HEK293 (cell line): ENCODE results near the gene LAT.

Experiments used
- CTCF ChIA-PET: fragments of 350-600 bp; formaldehyde crosslinking; extraction: SDS; loops from one replicate; lab custom pipeline; 2021; ENCODE audit warnings: antibody characterized with exemption; lab: Yijun Ruan, JAX
- POLR2A ChIA-PET: fragments of 300-600 bp; formaldehyde crosslinking; extraction: SDS; loops from one replicate; lab custom pipeline; 2020; ENCODE audit warnings: antibody characterized with exemption, inconsistent platforms; lab: Yijun Ruan, JAX
- H3K27ac ChIP-seq: fragments of 200-500 bp; sonication (Bioruptor generic); 2 replicates; pipeline ENCODE4 v1.5.1; 2014; ENCODE audit warnings: low read depth, low read length, control low read depth, inconsistent platforms; ENCODE audit errors: extremely low read depth
- H3K36me3 ChIP-seq, 2 experiments: fragments of 200-500 bp in 1 of 2; sonication (Bioruptor generic) in 1 of 2; 1 replicate in 1 of 2; 2 replicates in 1 of 2; pipeline ENCODE4 v1.5.1; 2014 to 2017; ENCODE audit warnings: inconsistent platforms in 2 of 2, low read length in 2 of 2; ENCODE audit not compliant: control insufficient read depth in 2 of 2, insufficient read depth in 1 of 2
- H3K4me1 ChIP-seq: fragments of 200-500 bp; sonication (Bioruptor generic); 2 replicates; pipeline ENCODE4 v1.5.1; 2014; ENCODE audit warnings: mild to moderate bottlenecking, low read length, inconsistent platforms; ENCODE audit not compliant: control insufficient read depth, insufficient read depth
- H3K4me3 ChIP-seq: 2 replicates; pipeline ENCODE4 v1.5.1; 2011; ENCODE audit warnings: low read depth, mild to moderate bottlenecking, control low read depth, low read length, moderate library complexity
- H3K9me3 ChIP-seq: fragments of 200-500 bp; sonication (Bioruptor generic); 2 replicates; pipeline ENCODE4 v1.5.1; 2014; ENCODE audit warnings: low read depth, low read length, inconsistent platforms; ENCODE audit not compliant: control insufficient read depth, insufficient read depth
- KLF17 ChIP-seq: fragments of 450-650 bp; formaldehyde crosslinking; IDR thresholded peaks from 2 replicates; pipeline ENCODE4 v1.5.1; 2016; ENCODE audit warnings: missing biosample characterization, missing genetic modification characterization
- PRDM1 ChIP-seq: fragments of 450-650 bp; formaldehyde crosslinking; IDR thresholded peaks from 2 replicates; pipeline ENCODE4; 2016; ENCODE audit warnings: missing biosample characterization, missing genetic modification characterization
- SCRT2 ChIP-seq: fragments of 450-650 bp; formaldehyde crosslinking; IDR thresholded peaks from 2 replicates; pipeline ENCODE4 v1.5.1; 2016; ENCODE audit warnings: missing biosample characterization, missing genetic modification characterization
- ZFP3 ChIP-seq: fragments of 450-650 bp; formaldehyde crosslinking; IDR thresholded peaks from 2 replicates; pipeline ENCODE4 v1.5.1; 2016; ENCODE audit warnings: low read depth, missing biosample characterization, missing genetic modification characterization
- ZNF140 ChIP-seq: fragments of 450-650 bp; formaldehyde crosslinking; IDR thresholded peaks from 2 replicates; pipeline ENCODE4 v1.5.1; 2016; ENCODE audit warnings: missing biosample characterization, missing genetic modification characterization
- ZNF175 ChIP-seq: fragments of 450-650 bp; formaldehyde crosslinking; IDR thresholded peaks from 2 replicates; pipeline ENCODE4 v1.5.1; 2016; ENCODE audit warnings: missing biosample characterization, missing genetic modification characterization
- ZNF23 ChIP-seq: fragments of 450-650 bp; formaldehyde crosslinking; IDR thresholded peaks from 2 replicates; pipeline ENCODE4 v1.5.1; 2016; ENCODE audit warnings: missing biosample characterization, missing genetic modification characterization, borderline replicate concordance
- ZNF366 ChIP-seq: fragments of 450-650 bp; formaldehyde crosslinking; conservative IDR thresholded peaks from 2 replicates; pipeline ENCODE4 v1.5.1; 2016; ENCODE audit warnings: missing biosample characterization, missing genetic modification characterization
- ZNF394 ChIP-seq: fragments of 450-650 bp; formaldehyde crosslinking; IDR thresholded peaks from 2 replicates; pipeline ENCODE4 v1.5.1; 2016; ENCODE audit warnings: missing biosample characterization, missing genetic modification characterization, mild to moderate bottlenecking, moderate library complexity, borderline replicate concordance
- ZNF398 ChIP-seq: fragments of 450-650 bp; formaldehyde crosslinking; IDR thresholded peaks from 2 replicates; pipeline ENCODE4 v1.5.1; 2017; ENCODE audit warnings: missing biosample characterization, missing genetic modification characterization
- ZNF549 ChIP-seq: fragments of 450-650 bp; IDR thresholded peaks from 2 replicates; pipeline ENCODE4 v1.5.1; 2018; ENCODE audit warnings: missing biosample characterization, missing genetic modification characterization, mild to moderate bottlenecking, inconsistent platforms, moderate library complexity
- ZNF555 ChIP-seq: fragments of 450-650 bp; formaldehyde crosslinking; conservative IDR thresholded peaks from 2 replicates; pipeline ENCODE4 v1.5.1; 2017; ENCODE audit warnings: missing biosample characterization, mild to moderate bottlenecking, missing genetic modification characterization, inconsistent platforms
- ZNF658 ChIP-seq: fragments of 450-650 bp; formaldehyde crosslinking; IDR thresholded peaks from 2 replicates; pipeline ENCODE4; 2016; ENCODE audit warnings: missing biosample characterization, missing genetic modification characterization
- ZNF747 ChIP-seq: fragments of 450-650 bp; formaldehyde crosslinking; IDR thresholded peaks from 2 replicates; pipeline ENCODE4 v1.5.1; 2016; ENCODE audit warnings: missing biosample characterization, missing genetic modification characterization
- ZNF768 ChIP-seq: fragments of 450-650 bp; formaldehyde crosslinking; IDR thresholded peaks from 2 replicates; pipeline ENCODE4 v1.5.1; 2018; ENCODE audit warnings: missing biosample characterization, mild to moderate bottlenecking, missing genetic modification characterization
- ZNF791 ChIP-seq: fragments of 450-650 bp; formaldehyde crosslinking; IDR thresholded peaks from 2 replicates; pipeline ENCODE4 v1.5.1; 2016; ENCODE audit warnings: missing biosample characterization, missing genetic modification characterization
- TF ChIP-seq, protein P1 (sequence below): fragments of 450-650 bp; formaldehyde crosslinking; conservative IDR thresholded peaks from 2 replicates; pipeline ENCODE4 v1.5.1; 2016; ENCODE audit warnings: low read depth, missing biosample characterization, missing genetic modification characterization
- TF ChIP-seq, protein P2 (sequence below): fragments of 450-650 bp; formaldehyde crosslinking; IDR thresholded peaks from 2 replicates; pipeline ENCODE4 v1.5.1; 2016; ENCODE audit warnings: missing biosample characterization, missing genetic modification characterization

Gene LAT

GRCh38 chr16:28991687-28992086 is 6.8 kb downstream of the LAT start:
- peaks cover 0 to 8% of the 10 kb centered on the region in 2 experiments; a peak in 2 of 3 replicates for H3K36me3 ChIP-seq
- no peak overlapping the region for H3K4me3 ChIP-seq
- POLR2A ChIA-PET = no interaction called here
- no peak overlapping the region for H3K27ac ChIP-seq
- no peaks in the 10 kb centered on the region for H3K4me1 ChIP-seq
- H3K9me3 ChIP-seq = no peaks in the 10 kb centered on the region
- CTCF ChIA-PET = interaction anchor here (0.6 to 0.9 kb wide), 2 partner anchors 14 to 34 kb away, joined by 3 to 6 read pairs; no protein-coding TSS in a partner anchor
- TF ChIP-seq, protein P1, sequence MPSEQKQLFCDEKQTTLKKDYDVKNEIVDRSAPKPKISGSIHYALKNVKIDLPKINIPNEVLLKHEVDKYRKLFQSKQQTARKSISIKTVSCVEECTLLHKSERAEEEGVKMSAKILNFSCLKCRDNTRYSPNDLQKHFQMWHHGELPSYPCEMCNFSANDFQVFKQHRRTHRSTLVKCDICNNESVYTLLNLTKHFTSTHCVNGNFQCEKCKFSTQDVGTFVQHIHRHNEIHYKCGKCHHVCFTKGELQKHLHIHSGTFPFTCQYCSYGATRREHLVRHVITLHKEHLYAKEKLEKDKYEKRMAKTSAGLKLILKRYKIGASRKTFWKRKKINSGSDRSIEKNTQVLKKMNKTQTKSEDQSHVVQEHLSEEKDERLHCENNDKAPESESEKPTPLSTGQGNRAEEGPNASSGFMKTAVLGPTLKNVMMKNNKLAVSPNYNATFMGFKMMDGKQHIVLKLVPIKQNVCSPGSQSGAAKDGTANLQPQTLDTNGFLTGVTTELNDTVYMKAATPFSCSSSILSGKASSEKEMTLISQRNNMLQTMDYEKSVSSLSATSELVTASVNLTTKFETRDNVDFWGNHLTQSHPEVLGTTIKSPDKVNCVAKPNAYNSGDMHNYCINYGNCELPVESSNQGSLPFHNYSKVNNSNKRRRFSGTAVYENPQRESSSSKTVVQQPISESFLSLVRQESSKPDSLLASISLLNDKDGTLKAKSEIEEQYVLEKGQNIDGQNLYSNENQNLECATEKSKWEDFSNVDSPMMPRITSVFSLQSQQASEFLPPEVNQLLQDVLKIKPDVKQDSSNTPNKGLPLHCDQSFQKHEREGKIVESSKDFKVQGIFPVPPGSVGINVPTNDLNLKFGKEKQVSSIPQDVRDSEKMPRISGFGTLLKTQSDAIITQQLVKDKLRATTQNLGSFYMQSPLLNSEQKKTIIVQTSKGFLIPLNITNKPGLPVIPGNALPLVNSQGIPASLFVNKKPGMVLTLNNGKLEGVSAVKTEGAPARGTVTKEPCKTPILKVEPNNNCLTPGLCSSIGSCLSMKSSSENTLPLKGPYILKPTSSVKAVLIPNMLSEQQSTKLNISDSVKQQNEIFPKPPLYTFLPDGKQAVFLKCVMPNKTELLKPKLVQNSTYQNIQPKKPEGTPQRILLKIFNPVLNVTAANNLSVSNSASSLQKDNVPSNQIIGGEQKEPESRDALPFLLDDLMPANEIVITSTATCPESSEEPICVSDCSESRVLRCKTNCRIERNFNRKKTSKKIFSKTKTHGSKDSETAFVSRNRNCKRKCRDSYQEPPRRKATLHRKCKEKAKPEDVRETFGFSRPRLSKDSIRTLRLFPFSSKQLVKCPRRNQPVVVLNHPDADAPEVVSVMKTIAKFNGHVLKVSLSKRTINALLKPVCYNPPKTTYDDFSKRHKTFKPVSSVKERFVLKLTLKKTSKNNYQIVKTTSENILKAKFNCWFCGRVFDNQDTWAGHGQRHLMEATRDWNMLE (tag by site-specific recombination) = no peak
- no peak for TF ChIP-seq KLF17

DNA sequence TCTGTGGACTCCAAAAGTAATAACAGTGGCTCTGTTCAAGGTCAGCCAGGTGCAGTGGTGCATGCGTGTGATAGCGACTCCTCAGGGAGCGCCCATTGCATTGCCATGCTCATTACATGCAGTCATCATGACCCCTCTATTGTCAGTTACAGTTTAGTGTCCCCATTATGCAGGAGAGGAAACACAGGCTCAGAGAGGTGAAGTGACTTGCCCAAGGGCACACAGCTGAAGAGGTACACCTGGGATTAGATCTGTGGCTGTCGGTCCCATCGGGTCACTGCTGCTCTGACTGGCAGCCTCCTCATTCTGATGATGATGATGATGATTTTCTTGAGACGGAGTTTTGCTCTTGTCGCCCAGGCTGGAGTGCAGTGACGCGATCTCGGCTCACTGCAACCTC is 7.6 kb downstream of the LAT start:
- H3K27ac ChIP-seq = no peak overlapping the region
- 0 out of 2 replicates have a peak, but pooled peaks have one; percentile 45 for TF ChIP-seq ZNF768 (tag by site-specific recombination)
- TF ChIP-seq ZNF555 (tag by site-specific recombination) = no peak
- ChIA-PET POLR2A (no interaction called here), CTCF (interaction anchor here (0.5 to 0.9 kb wide), 4 partner anchors 12 to 35 kb away, joined by 3 to 6 read pairs (median 4); no protein-coding TSS in a partner anchor)
- no peaks in the 10 kb centered on the region for H3K9me3 ChIP-seq
- H3K4me1 ChIP-seq = no peaks in the 10 kb centered on the region
- H3K36me3 ChIP-seq = peaks cover 0 to under 1% of the 10 kb centered on the region in 2 experiments; a peak in 2 of 3 replicates
- H3K4me3 ChIP-seq = no peak overlapping the region

DNA sequence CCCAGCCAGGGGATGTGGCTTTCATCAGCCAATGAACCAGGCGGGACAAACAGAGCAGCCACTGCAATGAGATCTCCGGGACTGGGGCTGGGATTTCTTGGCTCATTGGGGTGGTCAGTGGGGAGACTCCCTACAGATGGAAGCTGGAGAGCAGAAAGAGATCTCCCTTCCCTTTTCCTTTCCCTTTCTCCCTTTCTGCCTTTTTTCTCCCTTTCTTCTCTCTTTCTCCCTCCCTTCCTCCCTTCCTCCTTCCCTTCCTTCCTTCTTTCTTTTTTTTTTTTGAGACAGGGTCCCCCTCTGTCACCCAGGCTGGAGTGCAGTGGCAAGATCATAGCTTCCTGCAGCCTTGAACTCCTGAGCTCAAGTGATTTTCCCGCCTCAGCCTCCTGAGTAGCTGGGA is 14.0 kb downstream of the LAT start:
- POLR2A ChIA-PET = no interaction called here
- no peaks in the 10 kb centered on the region for H3K9me3 ChIP-seq
- CTCF ChIA-PET = no interaction called here
- H3K4me3 ChIP-seq = no peak overlapping the region
- no peaks in the 10 kb centered on the region for H3K4me1 ChIP-seq
- TF ChIP-seq ZNF658 (tag by site-specific recombination) (no peak), ZNF549 (tag by site-specific recombination) (no peak), ZNF366 (tag by site-specific recombination) (peak; percentile 47), ZNF398 (tag by site-specific recombination) (no peak), ZNF747 (tag by site-specific recombination) (no peak), ZNF23 (tag by site-specific recombination) (no peak), SCRT2 (tag by site-specific recombination) (no peak), ZNF791 (tag by site-specific recombination) (no peak), ZFP3 (no peak), ZNF394 (tag by site-specific recombination) (no peak), PRDM1 (tag by site-specific recombination) (peak; percentile 95), ZNF175 (tag by site-specific recombination) (no peak), ZNF140 (0 out of 2 replicates have a peak, but pooled peaks have one; percentile 6)
- TF ChIP-seq, protein P2, sequence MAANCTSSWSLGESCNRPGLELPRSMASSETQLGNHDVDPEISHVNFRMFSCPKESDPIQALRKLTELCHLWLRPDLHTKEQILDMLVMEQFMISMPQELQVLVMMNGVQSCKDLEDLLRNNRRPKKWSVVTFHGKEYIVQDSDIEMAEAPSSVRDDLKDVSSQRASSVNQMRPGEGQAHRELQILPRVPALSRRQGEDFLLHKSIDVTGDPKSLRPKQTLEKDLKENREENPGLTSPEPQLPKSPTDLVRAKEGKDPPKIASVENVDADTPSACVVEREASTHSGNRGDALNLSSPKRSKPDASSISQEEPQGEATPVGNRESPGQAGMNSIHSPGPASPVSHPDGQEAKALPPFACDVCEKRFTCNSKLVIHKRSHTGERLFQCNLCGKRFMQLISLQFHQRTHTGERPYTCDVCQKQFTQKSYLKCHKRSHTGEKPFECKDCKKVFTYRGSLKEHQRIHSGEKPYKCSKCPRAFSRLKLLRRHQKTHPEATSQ (tag by site-specific recombination) = no peak
- H3K36me3 ChIP-seq = no peaks in the 10 kb centered on the region
- no peak overlapping the region for H3K27ac ChIP-seq
